Ramos (cell line): ENCODE measurements around the gene GPR21.

ENCODE experiments used
- in situ Hi-C: fragments of 300-500 bp; cut with MboI; formaldehyde crosslinking; loops from one replicate; pipeline ENCODE4 v1.14.3; 2022; ENCODE audit warnings: low sequenced_read_pairs; ENCODE audit not compliant: unreplicated experiment

Gene GPR21, protein sequence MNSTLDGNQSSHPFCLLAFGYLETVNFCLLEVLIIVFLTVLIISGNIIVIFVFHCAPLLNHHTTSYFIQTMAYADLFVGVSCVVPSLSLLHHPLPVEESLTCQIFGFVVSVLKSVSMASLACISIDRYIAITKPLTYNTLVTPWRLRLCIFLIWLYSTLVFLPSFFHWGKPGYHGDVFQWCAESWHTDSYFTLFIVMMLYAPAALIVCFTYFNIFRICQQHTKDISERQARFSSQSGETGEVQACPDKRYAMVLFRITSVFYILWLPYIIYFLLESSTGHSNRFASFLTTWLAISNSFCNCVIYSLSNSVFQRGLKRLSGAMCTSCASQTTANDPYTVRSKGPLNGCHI

DNA sequence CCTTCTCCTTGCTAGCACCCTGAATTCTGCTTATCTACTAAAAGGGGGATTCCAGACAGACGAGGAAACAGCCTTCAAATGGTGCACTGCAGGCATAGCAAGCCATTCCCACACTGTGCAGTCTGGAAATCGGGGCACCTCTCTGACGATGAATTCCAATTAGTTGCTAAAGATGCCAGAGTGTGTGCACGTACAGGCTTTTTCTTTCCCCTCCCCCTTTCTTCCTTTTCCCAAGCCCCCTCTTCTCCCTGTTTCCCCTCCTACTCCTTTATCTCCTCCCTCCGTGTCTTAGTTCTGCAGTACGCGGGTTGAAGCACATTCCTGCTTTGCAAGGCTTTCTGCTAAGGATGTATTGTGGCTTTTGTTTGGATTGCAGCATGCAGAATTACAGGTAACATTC lies at the start of gene GPR21:
Gene GPR21 (plus strand): TSS at position 316 of the 400 bp plus-strand sequence. CDS start 900 bp downstream, outside the sequence.
- in situ Hi-C loops = no loop called here

- in situ Hi-C loops = loop anchor here (25.0 kb wide), 1 partner anchor 524 kb away; no protein-coding TSS in a partner anchor
These were observed 47.5 kb upstream of the GPR21 start for GRCh38 chr9:122986010-122986409.

DNA sequence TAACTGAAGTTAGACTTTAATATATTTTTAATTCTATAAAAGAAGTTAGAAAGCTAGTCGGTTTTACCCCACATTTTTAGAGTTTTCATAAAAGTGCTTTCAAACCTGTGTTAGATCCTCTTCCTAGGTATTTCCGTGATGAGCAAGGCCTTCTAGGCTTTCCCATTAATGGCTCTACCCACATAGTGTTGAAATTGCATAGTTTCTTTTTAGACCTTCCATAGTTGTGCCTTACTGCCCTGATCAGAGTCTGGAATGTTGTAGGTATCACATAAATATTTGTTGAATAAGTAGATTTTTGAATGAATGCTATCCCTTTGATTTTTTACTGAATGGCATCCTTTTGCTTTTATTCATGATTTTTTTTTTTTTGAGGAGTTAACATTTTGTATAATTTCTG lies 45.3 kb upstream of the GPR21 start:
- in situ Hi-C loops = loop anchor here (25.0 kb wide), 1 partner anchor 526 kb away; no protein-coding TSS in a partner anchor

DNA sequence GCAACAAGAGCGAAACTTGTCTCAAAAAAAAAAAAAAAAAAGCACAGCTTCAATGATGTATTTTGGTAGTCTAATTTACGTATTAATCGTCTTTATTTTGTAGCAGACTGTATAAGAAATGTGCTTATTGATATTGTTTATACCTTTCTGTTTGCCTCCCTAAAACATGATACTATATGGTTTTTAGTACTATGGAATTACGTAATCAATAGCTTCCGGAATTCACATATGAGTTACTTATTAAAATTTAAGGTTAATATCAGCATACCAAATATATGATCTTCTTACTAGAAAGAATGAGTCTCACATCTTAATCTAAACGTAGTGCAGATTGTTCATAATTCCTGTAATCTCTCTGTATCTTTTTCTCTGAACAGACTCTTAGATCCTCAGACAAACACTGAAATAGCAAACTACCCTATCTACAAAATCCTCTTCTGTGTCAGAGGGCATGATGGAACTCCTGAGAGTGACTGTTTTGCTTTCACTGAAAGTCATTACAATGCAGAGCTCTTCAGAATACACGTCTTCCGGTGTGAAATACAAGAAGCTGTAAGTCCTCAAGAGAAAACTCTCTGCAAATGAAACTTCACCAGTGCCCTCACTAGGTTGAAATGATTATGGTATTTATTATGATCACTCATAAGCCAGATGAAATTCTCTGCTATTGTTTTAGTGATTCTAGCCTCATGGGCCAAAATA lies 44.4 kb upstream of the GPR21 start:
- in situ Hi-C loops = loop anchor here (25.0 kb wide), 1 partner anchor 527 kb away; no protein-coding TSS in a partner anchor

DNA sequence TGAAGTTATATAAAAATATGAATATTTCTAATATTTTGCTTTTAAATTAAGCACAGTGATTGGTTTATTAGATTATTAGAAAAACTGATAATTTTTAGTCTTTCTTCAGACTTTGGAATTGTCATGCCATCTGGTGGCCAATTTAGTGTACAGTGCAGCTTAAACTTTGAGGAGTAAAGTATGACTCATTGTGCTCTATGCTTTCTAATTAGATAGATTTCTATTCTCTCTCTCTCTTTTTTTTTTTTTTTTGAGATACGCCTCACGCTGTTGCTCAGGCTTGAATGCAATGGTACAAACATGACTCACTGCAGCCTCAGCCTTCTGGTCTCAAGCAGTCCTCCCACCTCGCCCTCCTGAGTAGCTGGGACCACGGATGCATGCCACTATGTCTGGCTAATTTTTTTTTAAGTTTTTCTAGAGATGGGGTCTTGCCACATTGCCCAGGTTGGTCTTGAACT lies 42.1 kb upstream of the GPR21 start:
- in situ Hi-C loops = loop anchor here (25.0 kb wide), 1 partner anchor 529 kb away; no protein-coding TSS in a partner anchor

DNA sequence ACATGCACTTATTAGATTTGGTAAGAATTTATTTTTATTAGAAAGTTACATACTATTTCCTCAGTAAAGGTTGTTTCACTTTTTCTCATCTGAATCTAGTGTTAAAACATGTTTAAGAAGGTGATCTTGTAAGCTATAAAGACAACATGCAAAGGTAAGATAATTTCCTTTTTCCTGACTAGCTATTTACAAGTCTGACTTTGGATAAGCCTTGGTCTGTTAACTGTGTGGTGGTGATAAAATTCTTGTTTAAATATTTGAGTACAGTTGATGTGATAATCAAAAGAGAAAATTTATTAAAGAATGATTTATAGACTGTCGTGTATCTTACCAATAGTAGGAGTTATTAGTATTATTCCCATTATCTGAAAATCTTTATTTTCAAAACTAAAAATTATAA lies 36.9 kb upstream of the GPR21 start:
- in situ Hi-C loops = loop anchor here (25.0 kb wide), 1 partner anchor 534 kb away; no protein-coding TSS in a partner anchor

DNA sequence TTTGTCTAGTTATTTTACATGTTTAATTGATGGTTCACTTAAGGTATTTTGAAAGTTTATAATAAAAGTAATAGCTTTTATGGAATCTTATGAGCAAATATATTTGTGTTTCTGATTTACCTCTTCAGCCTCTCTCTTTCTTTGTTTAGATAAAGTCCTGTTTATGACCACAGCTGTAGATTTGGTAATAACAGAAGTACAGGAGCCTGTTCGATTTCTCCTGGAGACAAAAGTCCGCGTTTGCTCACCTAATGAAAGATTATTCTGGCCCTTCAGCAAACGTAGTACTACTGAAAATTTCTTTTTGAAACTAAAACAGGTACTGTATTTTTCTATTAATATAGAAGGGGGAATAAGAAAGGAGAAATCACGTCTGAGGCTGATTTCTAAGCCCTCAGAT lies 35.0 kb upstream of the GPR21 start:
- in situ Hi-C loops = loop anchor here (25.0 kb wide), 1 partner anchor 536 kb away; no protein-coding TSS in a partner anchor

- in situ Hi-C loops = no loop called here
These were observed 32.9 kb upstream of the GPR21 start for GRCh38 chr9:123000371-123001068.

DNA sequence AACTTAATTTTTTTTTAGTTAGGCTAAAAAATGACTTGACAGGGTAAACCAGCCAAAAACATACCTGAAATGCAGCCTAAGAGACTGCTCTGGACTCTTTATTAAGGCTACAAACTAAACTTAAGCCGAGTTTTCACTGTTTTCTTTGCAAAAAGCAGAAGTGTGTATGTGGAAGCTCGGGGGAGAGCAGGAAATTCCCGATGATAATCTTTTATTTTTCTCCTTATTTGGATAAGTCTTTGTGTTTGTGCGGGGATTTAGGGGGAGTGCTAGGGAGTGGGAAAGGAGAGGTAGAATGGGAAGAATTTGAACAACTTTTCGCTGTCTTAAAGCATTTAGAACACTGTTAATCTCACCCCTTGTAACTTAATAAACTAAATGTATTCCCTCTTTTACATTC lies 30.7 kb upstream of the GPR21 start:
- in situ Hi-C loops = no loop called here

- in situ Hi-C loops = no loop called here
These were observed 30.0 kb upstream of the GPR21 start for GRCh38 chr9:123003466-123003865.

- in situ Hi-C loops = no loop called here
These were observed 27.5 kb upstream of the GPR21 start for GRCh38 chr9:123005964-123006363.

DNA sequence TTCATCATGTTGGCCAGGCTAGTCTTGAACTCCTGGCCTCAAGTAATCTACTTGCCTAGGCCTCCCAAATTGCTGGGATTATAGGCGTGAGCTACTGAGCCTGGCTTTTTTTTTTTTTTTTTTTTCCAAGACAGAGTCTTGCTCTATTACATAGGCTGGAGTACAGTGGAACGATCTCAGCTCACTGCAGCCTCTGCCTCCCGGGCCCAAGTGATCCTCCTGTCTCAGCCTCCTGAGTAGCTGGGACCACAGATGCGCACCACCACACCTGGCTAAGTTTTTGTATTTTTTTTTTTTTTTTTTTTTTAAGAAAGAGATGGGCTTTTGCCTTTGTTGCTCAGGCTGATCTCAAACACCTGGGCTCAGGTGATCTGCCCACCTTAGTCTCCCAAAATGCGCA lies 26.2 kb upstream of the GPR21 start:
- in situ Hi-C loops = no loop called here

GRCh38 chr9:123008909-123009308 lies 24.6 kb upstream of the GPR21 start:
- in situ Hi-C loops = no loop called here

DNA sequence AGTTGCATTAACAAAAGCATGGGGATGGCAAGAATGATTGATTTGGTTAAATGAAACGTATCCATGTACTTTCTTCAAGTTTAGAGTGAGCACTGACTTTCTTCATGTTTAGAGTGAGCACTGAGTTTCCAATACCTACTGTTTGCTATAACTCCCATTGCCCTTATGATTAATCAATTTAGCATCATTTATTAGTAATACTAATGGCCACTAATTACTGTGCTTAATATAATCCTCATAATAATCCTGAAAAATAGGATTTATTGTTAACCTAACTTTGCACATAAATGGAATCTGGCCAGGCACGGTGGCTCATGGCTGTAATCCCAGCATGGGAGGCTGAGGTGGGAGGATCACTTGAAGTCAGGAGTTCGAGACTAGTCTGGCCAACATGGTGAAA lies 22.1 kb upstream of the GPR21 start:
- in situ Hi-C loops = no loop called here

DNA sequence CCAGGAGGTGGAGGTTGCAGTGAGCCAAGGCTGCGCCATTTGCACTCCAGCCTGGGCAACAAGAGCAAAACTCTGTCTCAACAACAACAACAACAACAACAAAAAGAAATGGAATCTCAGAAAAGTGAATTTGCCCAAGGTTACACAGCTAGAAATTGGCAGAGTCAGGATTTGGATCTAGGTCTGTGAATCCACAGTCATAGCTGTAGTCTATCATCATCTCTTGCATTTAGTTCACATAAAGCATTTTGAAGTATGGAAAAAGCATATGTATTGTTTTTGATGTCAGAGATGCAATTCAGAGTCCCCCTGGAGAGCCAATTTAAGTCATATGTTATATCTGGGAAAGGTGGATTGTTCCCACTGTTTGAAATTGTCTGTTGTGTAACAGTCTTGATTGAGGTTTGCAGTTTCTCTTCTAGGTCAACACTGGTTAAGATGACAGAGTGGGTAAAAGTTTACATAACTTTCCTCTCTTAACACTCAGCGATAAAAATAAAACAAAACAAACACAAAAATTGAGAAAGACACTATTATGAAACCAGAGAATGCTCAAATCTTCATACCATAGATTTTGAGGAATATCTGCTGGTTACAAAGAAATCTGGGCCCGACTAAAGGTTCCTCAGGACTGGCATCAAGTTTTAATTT lies 21.5 kb upstream of the GPR21 start:
- in situ Hi-C loops = no loop called here

DNA sequence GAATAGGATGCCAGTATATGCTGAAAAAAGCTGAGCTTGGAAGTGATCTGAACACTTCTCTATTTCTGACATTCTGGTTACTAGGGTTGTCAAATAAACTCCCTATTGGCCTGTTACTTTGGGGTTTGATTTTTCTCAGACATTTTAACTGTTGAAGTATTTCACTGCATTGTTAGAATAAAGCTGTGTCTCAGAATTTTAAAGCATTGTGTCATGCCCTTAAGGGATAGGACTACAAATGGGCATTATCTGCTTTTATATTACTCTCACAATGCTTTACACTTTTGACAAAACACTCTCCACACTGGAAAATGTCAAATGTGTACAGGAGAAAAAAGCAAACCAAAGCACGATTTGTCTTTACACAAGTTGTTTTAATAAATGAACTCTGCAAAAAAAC lies 16.8 kb upstream of the GPR21 start:
- in situ Hi-C loops = no loop called here

DNA sequence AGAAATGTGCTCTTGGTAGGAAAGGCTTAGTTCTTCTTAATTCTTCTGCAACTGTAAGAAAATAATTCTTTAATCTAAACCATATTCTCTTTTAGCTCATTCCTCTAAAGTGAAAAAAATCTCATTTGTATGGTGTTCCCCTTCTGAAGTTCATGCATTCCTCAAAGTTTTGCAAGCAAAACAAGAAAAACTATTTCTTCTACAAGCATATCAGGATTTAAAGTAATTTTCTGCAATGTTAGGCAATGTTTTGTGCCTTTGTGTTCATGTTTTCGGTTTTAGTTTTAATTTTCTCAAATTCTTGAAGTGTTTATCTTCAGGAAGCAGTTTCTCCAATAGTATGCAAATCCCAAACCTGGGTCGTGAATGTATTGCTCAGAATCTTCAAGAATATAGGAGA lies 12.7 kb upstream of the GPR21 start:
- in situ Hi-C loops = no loop called here

- in situ Hi-C loops = no loop called here
These were observed 7.0 kb upstream of the GPR21 start for GRCh38 chr9:123026425-123026824.

- in situ Hi-C loops = no loop called here
These were observed 6.0 kb upstream of the GPR21 start for GRCh38 chr9:123027517-123027916.

DNA sequence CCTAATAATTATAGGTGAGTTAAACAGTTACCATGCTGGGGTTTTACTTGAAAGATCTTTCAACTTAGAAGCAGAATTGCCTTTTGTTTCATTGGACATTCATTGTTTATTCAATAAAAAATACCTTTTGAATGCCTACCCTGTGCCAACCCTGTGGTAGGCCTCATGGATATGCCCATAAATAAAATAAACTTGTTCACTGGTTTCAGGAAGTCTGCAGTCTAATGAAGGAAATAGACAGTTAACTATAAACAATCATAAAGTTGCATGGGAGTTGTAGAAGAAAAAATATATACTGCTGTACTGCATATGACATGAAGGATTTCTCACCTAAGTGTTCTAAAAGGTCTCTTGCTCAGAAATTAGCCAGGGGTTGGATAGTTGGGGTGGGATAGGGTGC lies 5.3 kb upstream of the GPR21 start:
- in situ Hi-C loops = no loop called here
